ENCODE measurements around the gene ACOT7. TPM values are rescaled to one million over a fixed set of nuclear protein-coding genes. Genes with fewer than 3 reads are reported as not detected.

The ACOT7 gene
- total and polyA plus RNA-seq, 10 donors, result 10.6 to 31.5 (median 20.3) TPM

GRCh38 chr1:6361124-6361775 is 32.3 kb downstream of the ACOT7 start:
- Histone ChIP-seq H3K27ac (peak overlapping the region in 6 of 8 donors; percentile 38 to 89 (median 80)), H3K36me3 (no peaks in the 10 kb centered on the region), H3K27me3 (replicated peaks in 1 of 7) (no peaks in the 10 kb centered on the region), H3K9me3 (no peaks in the 10 kb centered on the region), H3K4me3 (no peak overlapping the region), H3K4me1 (peaks cover 28 to 91% (median 49%) of the 10 kb centered on the region in 6 donors)
- no peak for TF ChIP-seq POLR2A (IDR thresholded peaks at IDR 0.05)
- TF ChIP-seq POLR2AphosphoS5 (IDR thresholded peaks at IDR 0.05), result no peak
- TF ChIP-seq CTCF (IDR thresholded peaks at IDR 0.05 in 8 of 11, conservative IDR thresholded peaks at IDR 0.05 in 3 of 11), result no peak
- intact Hi-C loops (cut with DNase I; ENCODE audit: low total_unique reads), result loop anchor here (5.0 kb wide), 1 partner anchor 41 kb away; no protein-coding TSS in a partner anchor
- WGBS, 5 donors, result 85 to 91% (median 87%) methylated on average over 13 of the region's 13 CpGs
- DNase-seq, result no peak

GRCh38 chr1:6360517-6361070 is 33.0 kb downstream of the ACOT7 start:
- Histone ChIP-seq H3K9me3 (no peaks in the 10 kb centered on the region), H3K36me3 (no peaks in the 10 kb centered on the region), H3K27ac (peak overlapping the region; percentile 61 to 89 (median 86)), H3K4me1 (peaks cover 28 to 85% (median 47%) of the 10 kb centered on the region in 6 donors), H3K4me3 (no peak overlapping the region), H3K27me3 (replicated peaks in 1 of 7) (no peaks in the 10 kb centered on the region)
- intact Hi-C loops (cut with DNase I; ENCODE audit: low total_unique reads), result loop anchor here (5.0 kb wide), 1 partner anchor 42 kb away; no protein-coding TSS in a partner anchor
- WGBS, 5 donors, result 44 to 71% (median 58%) methylated on average over 9 of the region's 9 CpGs
- TF ChIP-seq POLR2A (IDR thresholded peaks at IDR 0.05), result no peak
- TF ChIP-seq POLR2AphosphoS5 (IDR thresholded peaks at IDR 0.05), result no peak
- no peak for TF ChIP-seq CTCF (IDR thresholded peaks at IDR 0.05 in 8 of 11, conservative IDR thresholded peaks at IDR 0.05 in 3 of 11)
- no peak for DNase-seq

GRCh38 chr1:6360117-6360496 is 33.5 kb downstream of the ACOT7 start:
- intact Hi-C loops (cut with DNase I; ENCODE audit: low total_unique reads), result loop anchor here (5.0 kb wide), 1 partner anchor 42 kb away; no protein-coding TSS in a partner anchor
- Histone ChIP-seq H3K27me3 (replicated peaks in 1 of 7) (no peaks in the 10 kb centered on the region), H3K27ac (peak overlapping the region; percentile 61 to 89 (median 86)), H3K9me3 (no peaks in the 10 kb centered on the region), H3K4me1 (peaks cover 28 to 80% (median 47%) of the 10 kb centered on the region in 6 donors), H3K36me3 (no peaks in the 10 kb centered on the region), H3K4me3 (peak overlapping the region in 1 of 8 donors; percentile 4)
- TF ChIP-seq CTCF (IDR thresholded peaks at IDR 0.05 in 8 of 11, conservative IDR thresholded peaks at IDR 0.05 in 3 of 11), result no peak
- no peak for TF ChIP-seq POLR2A (IDR thresholded peaks at IDR 0.05)
- TF ChIP-seq POLR2AphosphoS5 (IDR thresholded peaks at IDR 0.05), result no peak
- WGBS, 5 donors, result 61 to 85% (median 71%) methylated on average over 7 to 9 of the region's 9 CpGs
- DNase-seq, result peak; percentile 75
